HEK293T (cell line): ENCODE results near the gene ARHGAP10.
A peak's percentile ranks its signal among the peaks of the same experiment; 100 is the strongest.

ENCODE experiments used
- CTCF ChIA-PET: fragments of 350-600 bp; formaldehyde crosslinking; extraction: SDS; loops from one replicate; lab custom pipeline; 2021; ENCODE audit warnings: antibody characterized with exemption, inconsistent platforms; lab: Yijun Ruan, JAX
- POLR2A ChIA-PET: fragments of 350-600 bp; formaldehyde crosslinking; extraction: SDS; loops from one replicate; lab custom pipeline; 2020; ENCODE audit warnings: antibody characterized with exemption, inconsistent platforms; lab: Yijun Ruan, JAX
- DNase-seq: peaks from one replicate; pipeline ENCODE4 v3.0.0; 2012; ENCODE audit warnings: mixed read lengths; ENCODE audit errors: extremely low spot score
- ARNT ChIP-seq: fragments of 450-650 bp; IDR thresholded peaks from 2 replicates; pipeline ENCODE4 v1.6.1; 2017; ENCODE audit warnings: mild to moderate bottlenecking
- BHLHE40 ChIP-seq: fragments of 450-650 bp; IDR thresholded peaks from 2 replicates; pipeline ENCODE4 v1.6.1; 2016; ENCODE audit warnings: mild to moderate bottlenecking, moderate library complexity, borderline replicate concordance
- CTBP1 ChIP-seq: fragments of 450-650 bp; IDR thresholded peaks from 2 replicates; pipeline ENCODE4 v1.6.1; 2016; ENCODE audit warnings: borderline replicate concordance
- ELF4 ChIP-seq: fragments of 450-650 bp; IDR thresholded peaks from 2 replicates; pipeline ENCODE4 v1.6.1; 2017; ENCODE audit warnings: antibody characterized with exemption
- FOXA1 ChIP-seq: fragments of 450-650 bp; IDR thresholded peaks from 2 replicates; pipeline ENCODE4 v1.6.1; 2016; ENCODE audit warnings: mild to moderate bottlenecking
- FOXK2 ChIP-seq: fragments of 450-650 bp; IDR thresholded peaks from 2 replicates; pipeline ENCODE4 v1.6.1; 2016; ENCODE audit warnings: mild to moderate bottlenecking
- FOXM1 ChIP-seq: fragments of 450-650 bp; IDR thresholded peaks from 2 replicates; pipeline ENCODE4 v1.6.1; 2017; ENCODE audit warnings: mild to moderate bottlenecking, borderline replicate concordance
- HDGF ChIP-seq: fragments of 450-650 bp; IDR thresholded peaks from 2 replicates; pipeline ENCODE4 v1.6.1; 2017; ENCODE audit warnings: antibody characterized with exemption, borderline replicate concordance
- L3MBTL2 ChIP-seq: fragments of 450-650 bp; conservative IDR thresholded peaks from 2 replicates; pipeline ENCODE4 v1.6.1; 2016; ENCODE audit warnings: mild to moderate bottlenecking
- LEF1 ChIP-seq: fragments of 450-650 bp; IDR thresholded peaks from 2 replicates; pipeline ENCODE4 v1.6.1; 2017; ENCODE audit warnings: mild to moderate bottlenecking, borderline replicate concordance
- NFRKB ChIP-seq: fragments of 450-650 bp; IDR thresholded peaks from 2 replicates; pipeline ENCODE4 v1.6.1; 2016; ENCODE audit warnings: mild to moderate bottlenecking, moderate library complexity
- PKNOX1 ChIP-seq: fragments of 450-650 bp; IDR thresholded peaks from 2 replicates; pipeline ENCODE4 v1.6.1; 2016
- SP1 ChIP-seq: fragments of 450-650 bp; IDR thresholded peaks from 2 replicates; pipeline ENCODE4 v1.6.1; 2017
- SUZ12 ChIP-seq: fragments of 450-650 bp; IDR thresholded peaks from 2 replicates; pipeline ENCODE4 v1.6.1; 2016; ENCODE audit warnings: mild to moderate bottlenecking
- TARDBP ChIP-seq: fragments of 450-650 bp; IDR thresholded peaks from 2 replicates; pipeline ENCODE4 v1.6.1; 2016
- ZNF384 ChIP-seq: fragments of 450-650 bp; IDR thresholded peaks from 2 replicates; pipeline ENCODE4 v1.6.1; 2016

Gene ARHGAP10

GRCh38 chr4:147776716-147777115 is 44.8 kb downstream of the ARHGAP10 start:
- POLR2A ChIA-PET: no interaction called here
- CTCF ChIA-PET: interaction anchor here (0.8 to 1.3 kb wide), 3 partner anchors 9 to 57 kb away, joined by 3 to 4 read pairs (median 4); no protein-coding TSS in a partner anchor
- DNase-seq: no peak
- TF ChIP-seq HDGF (no peak), ARNT (no peak), FOXA1 (no peak)

- TF ChIP-seq PKNOX1 (no peak), SUZ12 (no peak), NFRKB (no peak), TARDBP (no peak), ZNF384 (no peak), LEF1 (no peak)
- ChIA-PET CTCF (interaction anchor here (1.3 kb wide), 1 partner anchor 8 kb away, joined by 4 read pairs; no protein-coding TSS in a partner anchor), POLR2A (no interaction called here)
- no peak for DNase-seq
These were observed 45.7 kb downstream of the ARHGAP10 start for GRCh38 chr4:147777456-147778091.

GRCh38 chr4:147778942-147779341 is 47.1 kb downstream of the ARHGAP10 start:
- ChIA-PET POLR2A (no interaction called here), CTCF (interaction anchor here (1.2 kb wide), 1 partner anchor 88 kb away, joined by 7 read pairs; no protein-coding TSS in a partner anchor)
- DNase-seq: no peak
- TF ChIP-seq NFRKB: no peak
- no peak for TF ChIP-seq FOXK2
- TF ChIP-seq TARDBP: no peak
- TF ChIP-seq HDGF: no peak
- TF ChIP-seq FOXA1: no peak
- TF ChIP-seq CTBP1: no peak
- no peak for TF ChIP-seq ELF4

GRCh38 chr4:147779451-147779850 is 47.6 kb downstream of the ARHGAP10 start:
- CTCF ChIA-PET: interaction anchor here (1.2 kb wide), 1 partner anchor 87 kb away, joined by 7 read pairs; no protein-coding TSS in a partner anchor
- POLR2A ChIA-PET: no interaction called here
- no peak for DNase-seq
- TF ChIP-seq TARDBP (no peak), CTBP1 (no peak), SUZ12 (no peak), FOXA1 (no peak)

- no peak for DNase-seq
- POLR2A ChIA-PET: interaction anchor here (1.2 kb wide), 2 partner anchors 8 to 48 kb away, joined by 4 to 5 read pairs; partner anchors contain the start of gene ARHGAP10
- CTCF ChIA-PET: interaction anchor here (1.2 kb wide), 1 partner anchor 87 kb away, joined by 7 read pairs; no protein-coding TSS in a partner anchor
- TF ChIP-seq ELF4: no peak
- TF ChIP-seq ARNT: no peak
- TF ChIP-seq TARDBP: no peak
- TF ChIP-seq L3MBTL2: no peak
- no peak for TF ChIP-seq FOXA1
- no peak for TF ChIP-seq PKNOX1
- no peak for TF ChIP-seq BHLHE40
- TF ChIP-seq FOXM1: no peak
- no peak for TF ChIP-seq SUZ12
These were observed 48.4 kb downstream of the ARHGAP10 start for GRCh38 chr4:147780137-147780777.

- 0 out of 2 replicates have a peak, but pooled peaks have one; percentile 12 for TF ChIP-seq L3MBTL2
- no peak for TF ChIP-seq TARDBP
- TF ChIP-seq CTBP1: peak; percentile 75; the same call in 1 of the 2 replicates
- TF ChIP-seq LEF1: no peak
- TF ChIP-seq PKNOX1: peak; percentile 74
- ChIA-PET CTCF (no interaction called here), POLR2A (interaction anchor here (1.0 kb wide), 1 partner anchor 98 kb away, joined by 6 read pairs; the partner anchor contains the start of gene PRMT9)
- DNase-seq: no peak
These were observed 50.3 kb downstream of the ARHGAP10 start for GRCh38 chr4:147782087-147782781.

- CTCF ChIA-PET: interaction anchor here (1.4 to 4.5 kb wide), 2 partner anchors 8 to 82 kb away, joined by 4 to 17 read pairs; no protein-coding TSS in a partner anchor
- DNase-seq: no peak
- POLR2A ChIA-PET: interaction anchor here (1.4 to 1.6 kb wide), 2 partner anchors 53 to 101 kb away, joined by 5 to 7 read pairs; partner anchors contain the start of genes ARHGAP10 and PRMT9
- TF ChIP-seq ARNT (no peak), FOXA1 (no peak), TARDBP (no peak), NFRKB (no peak), SUZ12 (no peak), LEF1 (no peak), L3MBTL2 (no peak), FOXK2 (no peak), SP1 (no peak), HDGF (no peak), ELF4 (no peak), CTBP1 (no peak)
These were observed 53.2 kb downstream of the ARHGAP10 start for GRCh38 chr4:147785129-147785528.
